ENCODE results near the gene ZNF652. TPM values are rescaled to one million over a fixed set of nuclear protein-coding genes. Genes with fewer than 3 reads are reported as not detected.
A peak's percentile ranks its signal among the peaks of the same experiment; 100 is the strongest.
"Not testable (repeated sequence)": the region's sequence is repeated elsewhere in the genome, so short reads cannot be mapped to it uniquely, and the experiment has no call there.

The ZNF652 gene
- polyA plus RNA-seq, 4 donors: 8.6 to 27.3 (median 17.6) TPM

DNA sequence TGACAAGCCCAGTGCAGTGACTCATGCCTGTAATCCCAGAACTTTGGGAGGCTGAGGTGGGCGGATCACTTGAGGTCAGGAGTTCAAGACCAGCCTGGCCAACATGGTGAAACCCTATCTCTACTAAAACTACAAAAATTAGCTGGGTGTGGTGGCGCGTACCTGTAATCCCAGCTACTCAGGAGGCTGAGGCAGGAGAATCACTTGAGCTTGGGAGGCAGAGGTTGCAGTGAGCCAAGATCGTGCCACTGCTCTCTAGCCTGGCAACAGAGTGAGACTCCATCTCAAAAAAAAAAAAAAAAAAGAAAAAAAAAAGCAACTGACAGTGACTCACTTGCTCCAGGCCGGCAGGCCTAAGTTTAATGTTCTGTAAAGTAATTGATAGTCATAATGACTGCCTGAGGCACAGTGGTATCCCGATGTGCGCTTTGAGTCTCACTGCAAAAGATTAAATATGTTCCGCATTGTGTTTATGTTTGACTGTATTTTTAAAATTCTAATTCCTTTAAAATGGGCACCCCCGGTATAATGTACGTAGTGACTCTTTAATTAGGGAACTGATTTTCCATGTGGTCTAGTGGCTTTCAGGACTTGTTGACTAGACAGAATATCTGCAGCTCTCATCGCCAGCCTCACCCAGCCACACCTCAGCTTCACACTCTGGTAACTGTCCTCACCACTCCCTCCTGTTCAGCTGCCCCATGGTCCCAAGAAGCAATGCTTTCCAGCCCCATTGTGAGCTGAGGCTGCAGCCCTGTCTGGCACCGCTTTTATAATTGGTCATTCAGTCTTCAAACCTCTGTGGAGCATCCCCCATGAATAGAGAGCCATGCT lies 27.7 kb upstream of the ZNF652 start:
- Histone ChIP-seq H3K27ac (ENCODE audit: low read depth in 1 of 3, low read length in 2 of 3) (peak overlapping the region in 1 of 3 donors; percentile 92), H3K4me1 (ENCODE audit: control insufficient read depth in 3 of 3, insufficient read depth in 2 of 3, low read depth in 1 of 3, low read length in 2 of 3) (peaks cover 2 to 16% (median 5%) of the 10 kb centered on the region in 3 donors)
- H3K27me3 ChIP-seq (ENCODE audit: control insufficient read depth in 3 of 3, insufficient read depth in 3 of 3, low read length in 3 of 3); FAIRE-seq; H3K36me3 ChIP-seq (ENCODE audit: control insufficient read depth in 3 of 3, insufficient read depth in 2 of 3, low read depth in 1 of 3, low read length in 3 of 3); DNase-seq; H3K9me3 ChIP-seq (ENCODE audit: control insufficient read depth in 2 of 2, insufficient read depth in 1 of 2, low read depth in 1 of 2, low read length in 1 of 2); H3K4me3 ChIP-seq (ENCODE audit: low read depth in 1 of 3, low read length in 3 of 3): not testable (repeated sequence)
- 77 to 81% (median 79%) methylated on average over 12 of the region's 12 CpGs for WGBS, 3 donors

DNA sequence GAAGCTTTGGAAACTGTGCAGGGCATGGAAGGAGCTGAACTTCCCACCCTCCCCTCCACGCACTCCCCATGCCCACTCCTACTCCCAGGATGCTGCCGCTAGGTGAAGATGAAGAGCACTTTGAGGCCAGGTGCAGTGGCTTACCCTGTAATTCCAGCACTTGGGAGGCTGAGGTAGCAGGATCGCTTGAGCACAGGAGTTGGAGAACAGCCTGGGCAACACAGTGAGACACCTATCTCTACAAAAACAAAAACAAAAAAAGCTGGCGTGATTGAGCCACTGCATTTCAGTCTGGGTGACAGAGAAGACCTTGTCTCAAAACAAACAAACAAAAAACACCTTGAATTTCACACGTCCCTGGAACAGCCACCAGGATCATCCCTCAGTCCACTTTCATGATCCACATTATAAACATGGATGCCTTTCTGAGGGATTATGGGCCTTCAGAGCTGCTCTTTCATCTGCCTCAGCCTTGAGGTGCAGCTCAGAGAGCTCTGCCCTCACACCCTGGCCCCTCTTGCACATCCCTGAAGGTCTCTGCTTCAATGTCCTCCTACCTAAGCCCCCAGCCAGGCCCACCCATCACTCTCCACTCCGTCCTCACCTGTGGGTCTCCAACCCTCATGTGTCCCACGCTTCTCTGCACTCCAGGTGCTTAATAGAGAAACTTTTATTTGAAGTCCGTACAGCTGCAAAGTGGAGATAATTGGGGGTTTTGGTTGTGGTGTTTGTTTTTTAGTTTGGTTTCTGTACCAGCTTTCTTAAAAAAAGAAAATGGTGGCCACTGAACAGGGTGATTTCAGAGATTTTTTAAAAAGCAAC lies 26.9 kb upstream of the ZNF652 start:
- Histone ChIP-seq H3K27me3 (ENCODE audit: control insufficient read depth in 3 of 3, insufficient read depth in 3 of 3, low read length in 3 of 3) (no peaks in the 10 kb centered on the region), H3K4me1 (ENCODE audit: control insufficient read depth in 3 of 3, insufficient read depth in 2 of 3, low read depth in 1 of 3, low read length in 2 of 3) (peaks cover 2 to 16% (median 5%) of the 10 kb centered on the region in 3 donors), H3K9me3 (ENCODE audit: control insufficient read depth in 2 of 2, insufficient read depth in 1 of 2, low read depth in 1 of 2, low read length in 1 of 2) (no peaks in the 10 kb centered on the region), H3K27ac (ENCODE audit: low read depth in 1 of 3, low read length in 2 of 3) (peak overlapping the region in 2 of 3 donors; percentile 39 to 66), H3K36me3 (ENCODE audit: control insufficient read depth in 3 of 3, insufficient read depth in 2 of 3, low read depth in 1 of 3, low read length in 3 of 3) (no peaks in the 10 kb centered on the region), H3K4me3 (ENCODE audit: low read depth in 1 of 3, low read length in 3 of 3) (no peak overlapping the region)
- DNase-seq: no peak
- 84 to 92% (median 88%) methylated on average over 8 of the region's 8 CpGs for WGBS, 3 donors
- FAIRE-seq: no peak

DNA sequence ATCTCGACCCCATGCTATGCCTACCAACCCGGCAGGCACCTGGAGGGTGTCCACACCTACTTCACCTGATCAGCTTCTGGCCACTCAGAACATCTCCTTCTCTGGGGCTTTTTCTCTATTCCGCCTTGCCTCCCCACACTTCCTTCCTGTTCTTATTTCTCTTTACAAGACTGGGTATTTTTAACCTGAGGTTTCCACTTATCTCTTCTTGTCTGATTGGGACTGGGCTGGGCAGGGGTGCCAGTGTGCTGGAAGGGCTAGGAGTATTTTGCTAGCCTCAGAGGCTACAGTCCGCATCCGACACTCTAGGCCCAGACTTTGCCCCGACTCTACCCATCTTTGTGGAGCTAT lies 26.2 kb upstream of the ZNF652 start:
- WGBS, 3 donors: 62 to 81% (median 63%) methylated on average over 6 of the region's 6 CpGs
- Histone ChIP-seq H3K36me3 (ENCODE audit: control insufficient read depth in 3 of 3, insufficient read depth in 2 of 3, low read depth in 1 of 3, low read length in 3 of 3) (no peaks in the 10 kb centered on the region), H3K4me3 (ENCODE audit: low read depth in 1 of 3, low read length in 3 of 3) (no peak overlapping the region), H3K27me3 (ENCODE audit: control insufficient read depth in 3 of 3, insufficient read depth in 3 of 3, low read length in 3 of 3) (no peaks in the 10 kb centered on the region), H3K9me3 (ENCODE audit: control insufficient read depth in 2 of 2, insufficient read depth in 1 of 2, low read depth in 1 of 2, low read length in 1 of 2) (no peaks in the 10 kb centered on the region), H3K27ac (ENCODE audit: low read depth in 1 of 3, low read length in 2 of 3) (peak overlapping the region in 2 of 3 donors; percentile 39 to 66), H3K4me1 (ENCODE audit: control insufficient read depth in 3 of 3, insufficient read depth in 2 of 3, low read depth in 1 of 3, low read length in 2 of 3) (peaks cover 2 to 16% (median 5%) of the 10 kb centered on the region in 3 donors)
- no peak for FAIRE-seq
- peak in 1 of 2 donors; percentile 40 for DNase-seq

DNA sequence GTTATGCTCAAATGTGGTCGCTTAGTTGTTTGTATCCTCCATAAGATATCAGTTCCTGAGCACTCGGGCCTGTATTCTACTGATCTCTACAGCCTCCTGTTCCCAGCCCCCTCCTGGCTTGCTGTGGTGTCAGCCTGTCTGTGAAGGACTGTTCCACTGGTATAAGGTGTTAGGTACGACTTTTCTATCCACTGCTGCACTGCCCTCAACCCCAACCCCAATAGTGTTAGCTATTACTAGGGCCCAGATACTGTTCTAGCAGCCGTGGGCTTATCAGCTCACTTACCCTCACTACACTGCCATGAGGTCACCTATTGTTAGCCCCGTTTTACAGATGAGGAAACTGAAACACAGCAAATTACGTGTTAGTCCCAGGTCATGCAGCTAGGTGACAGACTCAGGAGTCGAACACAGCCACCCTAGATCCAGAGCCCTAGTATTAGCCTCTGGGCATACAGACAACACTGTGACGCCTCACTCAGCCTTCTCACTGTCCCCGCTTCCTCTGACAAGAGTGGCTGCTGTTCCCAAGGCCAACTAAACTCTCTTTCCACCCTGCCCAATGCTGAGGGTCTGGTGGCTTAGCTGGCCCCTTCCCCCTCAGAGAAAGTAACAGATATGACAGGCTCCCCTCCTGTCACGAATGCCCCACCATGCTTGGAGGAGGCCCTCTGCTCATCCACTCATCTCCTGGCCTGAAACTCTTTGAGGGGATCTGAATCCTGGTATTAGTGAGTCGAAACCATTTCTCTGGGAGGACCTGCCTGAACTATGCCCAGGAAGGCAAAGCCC lies 25.6 kb upstream of the ZNF652 start:
- DNase-seq: no peak
- Histone ChIP-seq H3K9me3 (ENCODE audit: control insufficient read depth in 2 of 2, insufficient read depth in 1 of 2, low read depth in 1 of 2, low read length in 1 of 2) (no peaks in the 10 kb centered on the region), H3K4me3 (ENCODE audit: low read depth in 1 of 3, low read length in 3 of 3) (no peak overlapping the region), H3K27me3 (ENCODE audit: control insufficient read depth in 3 of 3, insufficient read depth in 3 of 3, low read length in 3 of 3) (no peaks in the 10 kb centered on the region), H3K36me3 (ENCODE audit: control insufficient read depth in 3 of 3, insufficient read depth in 2 of 3, low read depth in 1 of 3, low read length in 3 of 3) (no peaks in the 10 kb centered on the region), H3K4me1 (ENCODE audit: control insufficient read depth in 3 of 3, insufficient read depth in 2 of 3, low read depth in 1 of 3, low read length in 2 of 3) (peaks cover 2 to 16% (median 5%) of the 10 kb centered on the region in 3 donors), H3K27ac (ENCODE audit: low read depth in 1 of 3, low read length in 2 of 3) (peak overlapping the region in 1 of 3 donors; percentile 63)
- 69 to 80% (median 69%) methylated on average over 11 of the region's 11 CpGs for WGBS, 3 donors
- FAIRE-seq: no peak

DNA sequence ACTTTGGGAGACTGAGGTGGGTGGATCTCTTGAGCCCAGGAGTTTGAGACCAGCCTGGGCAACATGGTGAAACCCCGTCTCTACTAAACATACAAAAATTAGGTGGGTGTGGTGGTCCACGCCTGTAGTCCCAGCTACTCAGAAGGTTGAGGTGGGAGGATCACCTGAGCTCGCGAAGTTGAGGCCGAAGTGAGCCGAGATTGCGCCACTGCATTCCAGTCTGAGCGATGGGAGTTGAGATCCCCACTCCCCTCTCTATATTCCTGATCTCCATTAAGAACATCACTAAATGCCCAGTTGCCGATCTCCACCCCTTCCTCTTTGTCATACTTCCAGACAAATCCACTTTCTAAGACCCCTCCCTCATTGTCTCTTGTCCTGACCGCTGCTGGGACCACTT lies 24.3 kb upstream of the ZNF652 start:
- DNase-seq (no peak), FAIRE-seq (no peak)
- 88 to 94% (median 88%) methylated on average over 10 of the region's 10 CpGs for WGBS, 3 donors
- no peaks in the 10 kb centered on the region for H3K9me3 ChIP-seq (ENCODE audit: control insufficient read depth in 2 of 2, insufficient read depth in 1 of 2, low read depth in 1 of 2, low read length in 1 of 2)
- no peaks in the 10 kb centered on the region for H3K27me3 ChIP-seq (ENCODE audit: control insufficient read depth in 3 of 3, insufficient read depth in 3 of 3, low read length in 3 of 3)
- H3K36me3 ChIP-seq (ENCODE audit: control insufficient read depth in 3 of 3, insufficient read depth in 2 of 3, low read depth in 1 of 3, low read length in 3 of 3): no peaks in the 10 kb centered on the region
- no peak overlapping the region for H3K4me3 ChIP-seq (ENCODE audit: low read depth in 1 of 3, low read length in 3 of 3)
- no peak overlapping the region for H3K27ac ChIP-seq (ENCODE audit: low read depth in 1 of 3, low read length in 2 of 3)
- peaks cover 2 to 16% (median 5%) of the 10 kb centered on the region in 3 donors for H3K4me1 ChIP-seq (ENCODE audit: control insufficient read depth in 3 of 3, insufficient read depth in 2 of 3, low read depth in 1 of 3, low read length in 2 of 3)

DNA sequence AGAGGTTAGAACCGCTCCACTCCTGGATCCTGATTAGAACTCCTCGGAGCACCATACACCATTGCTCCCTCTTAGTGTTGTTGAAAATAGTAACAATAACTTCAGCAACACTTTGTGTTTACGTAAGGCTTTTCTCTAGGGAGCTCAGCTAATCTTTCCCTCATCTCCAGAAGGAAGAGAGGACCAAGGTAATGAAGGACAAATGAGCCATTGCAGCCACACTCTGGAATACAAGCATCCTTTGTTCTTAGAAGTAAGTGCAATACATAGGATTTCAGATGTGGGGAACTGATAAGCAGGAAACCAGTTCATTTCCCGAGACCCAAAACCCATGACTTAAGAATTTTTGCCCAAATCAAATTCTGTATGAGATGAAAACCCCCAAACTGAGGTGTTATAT lies 22.9 kb upstream of the ZNF652 start:
- Histone ChIP-seq H3K4me3 (ENCODE audit: low read depth in 1 of 3, low read length in 3 of 3) (no peak overlapping the region), H3K36me3 (ENCODE audit: control insufficient read depth in 3 of 3, insufficient read depth in 2 of 3, low read depth in 1 of 3, low read length in 3 of 3) (no peaks in the 10 kb centered on the region), H3K27me3 (ENCODE audit: control insufficient read depth in 3 of 3, insufficient read depth in 3 of 3, low read length in 3 of 3) (no peaks in the 10 kb centered on the region), H3K4me1 (ENCODE audit: control insufficient read depth in 3 of 3, insufficient read depth in 2 of 3, low read depth in 1 of 3, low read length in 2 of 3) (peaks cover 0 to 8% (median 0%) of the 10 kb centered on the region in 3 donors), H3K27ac (ENCODE audit: low read depth in 1 of 3, low read length in 2 of 3) (no peak overlapping the region), H3K9me3 (ENCODE audit: control insufficient read depth in 2 of 2, insufficient read depth in 1 of 2, low read depth in 1 of 2, low read length in 1 of 2) (no peaks in the 10 kb centered on the region)
- no peak for FAIRE-seq
- WGBS, 3 donors: 88 to 94% (median 92%) methylated on average over 4 of the region's 4 CpGs
- no peak for DNase-seq

DNA sequence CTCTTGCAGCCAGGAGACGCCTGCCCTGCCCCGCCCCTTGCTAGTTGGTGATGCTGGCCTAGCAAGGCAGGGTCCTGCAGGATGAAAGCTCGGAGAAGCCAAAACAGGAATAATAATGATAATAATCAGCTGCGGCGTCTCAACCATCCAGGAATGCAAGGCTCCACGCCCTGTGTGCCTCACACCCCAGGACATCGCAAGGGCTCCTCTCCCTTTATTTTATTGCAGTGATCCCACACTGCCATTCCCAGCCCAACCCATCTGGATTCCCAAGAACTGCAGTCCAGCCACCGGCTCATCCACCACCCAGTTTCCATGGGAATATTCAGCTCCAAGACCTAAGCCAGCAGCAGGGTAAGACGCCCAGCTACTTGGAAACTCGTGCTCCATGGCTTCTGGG lies 21.0 kb upstream of the ZNF652 start:
- Histone ChIP-seq H3K4me1 (ENCODE audit: control insufficient read depth in 3 of 3, insufficient read depth in 2 of 3, low read depth in 1 of 3, low read length in 2 of 3) (no peaks in the 10 kb centered on the region), H3K27me3 (ENCODE audit: control insufficient read depth in 3 of 3, insufficient read depth in 3 of 3, low read length in 3 of 3) (no peaks in the 10 kb centered on the region), H3K36me3 (ENCODE audit: control insufficient read depth in 3 of 3, insufficient read depth in 2 of 3, low read depth in 1 of 3, low read length in 3 of 3) (no peaks in the 10 kb centered on the region), H3K4me3 (ENCODE audit: low read depth in 1 of 3, low read length in 3 of 3) (no peak overlapping the region), H3K27ac (ENCODE audit: low read depth in 1 of 3, low read length in 2 of 3) (no peak overlapping the region), H3K9me3 (ENCODE audit: control insufficient read depth in 2 of 2, insufficient read depth in 1 of 2, low read depth in 1 of 2, low read length in 1 of 2) (no peaks in the 10 kb centered on the region)
- 83 to 88% (median 85%) methylated on average over 10 of the region's 10 CpGs for WGBS, 3 donors
- no peak for FAIRE-seq
- DNase-seq: no peak

DNA sequence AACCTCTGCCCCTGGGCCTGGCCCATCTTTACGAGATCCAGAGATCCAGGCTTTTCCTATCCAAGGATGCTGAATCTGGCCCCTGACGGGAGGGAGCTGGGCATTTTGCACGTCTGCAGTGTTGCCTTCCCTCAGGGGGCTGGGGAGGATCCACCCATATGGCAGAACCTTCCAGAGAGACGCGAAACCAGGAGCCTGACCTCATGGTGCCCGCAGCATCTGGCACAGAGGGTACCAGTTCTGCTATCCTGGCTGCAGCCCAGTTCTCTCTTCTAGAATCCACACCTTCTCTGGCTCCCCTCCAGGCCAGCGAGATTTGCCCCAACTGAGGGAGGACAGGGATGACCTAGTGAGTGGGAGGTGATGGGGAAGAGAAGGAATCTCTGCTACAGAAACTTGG lies 20.5 kb upstream of the ZNF652 start:
- FAIRE-seq: no peak
- H3K36me3 ChIP-seq (ENCODE audit: control insufficient read depth in 3 of 3, insufficient read depth in 2 of 3, low read depth in 1 of 3, low read length in 3 of 3): no peaks in the 10 kb centered on the region
- no peak overlapping the region for H3K27ac ChIP-seq (ENCODE audit: low read depth in 1 of 3, low read length in 2 of 3)
- DNase-seq: no peak
- no peaks in the 10 kb centered on the region for H3K9me3 ChIP-seq (ENCODE audit: control insufficient read depth in 2 of 2, insufficient read depth in 1 of 2, low read depth in 1 of 2, low read length in 1 of 2)
- no peak overlapping the region for H3K4me3 ChIP-seq (ENCODE audit: low read depth in 1 of 3, low read length in 3 of 3)
- WGBS, 3 donors: 77 to 83% (median 82%) methylated on average over 7 of the region's 7 CpGs
- no peaks in the 10 kb centered on the region for H3K4me1 ChIP-seq (ENCODE audit: control insufficient read depth in 3 of 3, insufficient read depth in 2 of 3, low read depth in 1 of 3, low read length in 2 of 3)
- no peaks in the 10 kb centered on the region for H3K27me3 ChIP-seq (ENCODE audit: control insufficient read depth in 3 of 3, insufficient read depth in 3 of 3, low read length in 3 of 3)

Data from small intestine (tissue), 7 donors.